OCI-LY3 (cell line): ENCODE data around the gene WNT7B.

Source experiments
- CTCF ChIP-seq: fragments of 200-600, 300-600 bp; sonication (generic); IDR thresholded peaks from 2 replicates; pipeline ENCODE4 v1.5.1; 2014; ENCODE audit warnings: antibody characterized with exemption, low read length, low read depth
- EZH2phosphoT487 ChIP-seq: fragments of 200-600 bp; shearing (Covaris generic); IDR thresholded peaks from 2 replicates; pipeline ENCODE4 v1.6.1; 2018; ENCODE audit warnings: antibody characterized with exemption, mixed run types, low read depth

- no peak for TF ChIP-seq CTCF
- no peak for TF ChIP-seq EZH2phosphoT487
Observed at GRCh38 chr22:46003271-46004091, 26.5 kb upstream of the WNT7B start.
